HG02885 (cell line): ENCODE measurements around the gene GCNT4.

Source experiments
- ATAC-seq: cut with Tn5 transposase; IDR thresholded peaks from one replicate; pipeline ENCODE4 v1.9.1; 2021; ENCODE audit warnings: mild to moderate bottlenecking; ENCODE audit not compliant: unreplicated experiment, poor library complexity

Gene GCNT4

DNA sequence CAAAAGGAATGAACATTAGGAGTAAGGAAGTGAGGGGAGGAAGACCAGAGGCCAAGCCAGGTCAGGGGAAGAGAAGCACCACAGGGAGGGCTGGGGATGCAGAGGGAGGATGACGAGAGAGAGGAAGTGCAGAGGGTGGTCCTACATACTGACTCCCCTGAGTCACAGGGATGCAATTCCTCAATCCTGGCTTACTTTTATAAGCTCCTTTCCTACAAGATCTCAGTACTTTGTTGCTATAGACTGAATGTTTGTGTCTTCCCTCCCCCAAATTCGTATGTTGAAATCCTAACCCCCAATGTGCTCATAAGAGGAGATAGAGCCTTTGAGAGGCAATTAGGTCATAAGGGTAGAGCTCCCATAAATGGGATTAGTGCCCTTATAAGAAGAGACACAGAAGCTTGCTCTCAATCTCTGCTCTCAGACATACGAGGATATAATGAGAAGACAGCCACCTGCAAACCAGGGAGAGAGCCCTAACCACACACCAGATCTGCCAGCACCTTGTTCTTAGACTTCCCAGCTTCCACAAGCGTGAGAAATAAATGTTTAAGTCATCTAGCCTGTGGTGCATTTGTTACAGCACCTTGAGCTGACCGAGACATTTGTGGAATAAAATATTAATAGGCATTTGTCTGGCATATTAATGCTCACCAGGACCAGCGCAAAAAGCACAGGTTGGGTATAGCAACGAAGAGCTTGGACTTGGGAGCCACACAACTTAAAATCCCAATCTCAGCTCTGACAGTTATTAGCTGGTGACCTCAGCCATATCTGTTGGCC is 33.4 kb downstream of the GCNT4 start:
- ATAC-seq: no peak

DNA sequence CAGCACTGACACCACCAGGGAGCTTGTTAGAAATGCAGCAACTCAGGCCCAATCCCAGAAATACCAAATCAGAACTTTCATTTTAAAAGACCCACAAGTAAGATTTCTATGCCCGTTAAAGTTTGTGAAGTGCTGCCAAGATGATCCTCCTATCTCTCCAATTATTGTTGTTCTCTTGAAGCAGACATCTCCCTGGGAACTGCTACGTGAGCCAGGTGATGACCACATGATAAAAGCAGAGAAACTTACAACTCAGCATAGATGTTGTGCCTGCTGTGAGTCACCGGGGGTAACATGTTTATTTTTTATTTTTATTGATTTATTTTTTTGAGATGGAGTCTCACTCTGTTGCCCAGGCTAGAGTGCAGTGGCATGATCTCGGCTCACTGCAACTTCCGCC is 34.4 kb downstream of the GCNT4 start:
- ATAC-seq: no peak

DNA sequence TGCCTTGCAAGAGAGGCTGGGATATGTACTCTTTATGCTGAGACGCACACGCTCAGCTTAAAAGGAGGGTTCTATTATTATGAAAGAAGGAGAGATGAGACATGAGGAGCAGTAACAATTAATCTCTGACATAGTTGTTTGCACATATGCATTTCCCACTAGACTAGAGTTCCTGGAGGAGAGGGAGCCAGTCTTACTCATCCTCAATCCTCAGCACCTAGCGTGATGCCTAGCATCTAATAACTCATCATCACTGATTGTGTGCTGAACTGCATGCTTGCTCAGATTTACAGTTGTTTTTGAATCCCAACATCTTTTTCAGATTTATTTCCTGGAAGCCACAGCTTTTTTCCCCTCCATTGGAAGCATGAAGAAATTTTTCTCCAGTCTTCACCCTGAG is 35.5 kb downstream of the GCNT4 start:
- no peak for ATAC-seq

DNA sequence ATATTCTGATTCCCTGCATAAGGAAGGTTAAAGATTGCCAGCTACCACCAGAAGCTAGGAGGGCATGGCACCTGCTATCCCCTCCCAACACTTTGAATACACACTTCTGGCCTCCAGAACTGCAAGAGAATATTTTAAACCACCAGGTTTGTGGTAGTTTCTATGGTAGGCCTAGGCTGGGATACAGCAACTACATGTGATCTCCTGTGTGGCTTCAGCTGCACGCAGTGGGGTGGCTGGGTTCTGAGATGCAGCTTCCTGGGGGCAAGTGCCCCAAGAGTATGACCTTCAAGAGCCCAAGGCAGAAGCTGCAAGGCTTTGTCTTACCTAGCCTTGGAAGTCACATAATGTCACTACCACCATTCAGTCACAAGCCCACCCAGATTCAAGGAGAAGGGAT is 39.6 kb downstream of the GCNT4 start:
- ATAC-seq: no peak

DNA sequence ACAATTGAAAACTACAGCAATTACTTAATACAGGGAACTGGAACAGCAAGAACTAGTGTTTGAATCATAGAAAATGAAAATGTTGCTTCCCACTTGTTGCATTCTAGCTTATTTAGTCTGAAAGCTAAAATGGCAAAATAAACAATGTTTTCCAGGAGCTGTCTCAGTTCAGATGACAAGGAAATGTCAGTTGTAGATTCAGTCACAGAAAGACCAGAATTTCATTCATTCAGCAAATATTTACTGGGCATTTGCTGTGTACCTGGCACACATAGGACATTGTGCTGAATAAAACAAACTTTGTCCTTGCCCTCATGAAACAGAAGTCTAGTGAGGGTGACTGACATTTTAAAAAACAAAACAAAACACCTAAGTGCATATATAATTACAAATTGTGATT is 41.5 kb downstream of the GCNT4 start:
- ATAC-seq: no peak

DNA sequence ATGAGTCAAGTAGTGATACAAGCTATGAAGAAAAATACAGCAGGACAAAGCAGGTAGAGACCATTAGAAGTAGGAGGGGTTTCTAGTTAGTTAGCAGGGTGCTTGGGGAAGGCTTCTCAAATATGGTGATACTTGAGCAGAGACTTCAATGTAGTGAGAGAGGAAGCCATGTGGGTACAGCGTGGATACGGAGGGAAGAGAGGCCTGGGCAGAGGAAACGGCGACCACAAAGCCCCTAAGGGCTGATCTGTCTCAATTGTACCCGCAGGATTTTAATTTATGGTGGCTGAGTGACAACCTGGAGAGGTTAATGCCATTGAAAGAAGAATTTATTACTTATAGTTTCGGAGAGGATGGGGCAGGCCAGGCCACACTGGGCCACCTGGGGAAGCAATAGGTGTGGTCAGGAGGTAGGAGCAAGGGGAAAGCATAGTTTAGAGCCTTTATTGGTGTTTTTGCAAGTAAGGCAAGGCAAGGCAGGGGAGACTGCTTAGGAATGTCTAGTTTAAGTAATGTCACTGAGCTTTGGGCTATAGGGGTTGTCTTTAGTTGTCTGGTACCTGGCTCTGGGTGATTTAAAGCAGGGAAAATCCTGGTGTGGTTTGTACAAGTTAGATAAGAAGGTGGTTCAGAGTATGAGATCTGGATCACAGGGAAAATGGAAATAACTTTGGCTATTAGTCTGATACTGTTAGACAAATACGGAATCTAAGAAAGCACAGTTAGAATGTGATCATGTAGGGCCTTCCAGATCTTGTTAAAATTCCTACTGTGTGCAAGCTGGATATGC is 42.6 kb downstream of the GCNT4 start:
- ATAC-seq: no peak

DNA sequence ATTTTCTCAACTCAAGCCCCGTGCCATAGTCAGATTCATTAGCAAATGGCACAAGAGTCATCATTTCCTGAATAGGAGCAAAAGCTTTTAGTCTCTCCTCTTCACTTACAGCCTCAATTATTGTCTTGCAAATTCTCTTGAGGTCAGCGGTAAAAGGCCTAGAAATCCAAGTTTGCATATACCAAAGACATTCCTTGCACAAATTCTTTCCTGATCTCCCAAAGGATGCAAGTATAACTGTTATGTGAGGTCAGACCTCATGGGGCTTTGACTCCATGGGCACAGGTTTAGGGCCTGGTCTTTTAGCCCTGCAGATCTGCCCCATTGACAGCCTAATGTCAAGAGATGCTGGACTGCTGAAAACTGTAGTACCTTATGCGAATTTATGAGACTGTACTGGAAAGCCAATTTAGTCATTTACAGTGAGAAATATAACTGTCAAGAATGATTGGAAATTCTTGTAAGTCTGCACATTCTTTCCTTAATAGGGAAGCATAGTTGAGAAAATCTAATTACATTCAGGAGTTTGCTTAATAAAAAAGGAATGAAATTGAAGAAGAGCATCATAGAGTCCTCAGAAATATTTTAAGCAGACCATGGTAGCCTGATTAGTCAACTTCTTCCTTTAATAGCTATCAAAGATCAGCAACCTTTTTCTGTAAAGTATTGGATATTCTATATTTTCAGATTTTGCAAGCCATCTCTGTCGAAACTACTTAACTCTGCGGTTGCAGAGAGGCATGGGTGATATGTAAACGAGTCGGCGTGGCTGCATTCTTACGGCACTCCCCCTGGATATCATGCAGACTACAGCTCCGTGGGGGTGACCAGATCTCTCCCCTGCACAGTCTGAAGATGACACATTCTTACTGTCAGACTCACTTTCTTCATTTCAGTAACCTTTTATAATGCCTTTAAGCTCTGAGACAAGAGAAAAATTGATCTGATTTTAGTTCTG is 45.2 kb downstream of the GCNT4 start:
- no peak for ATAC-seq

DNA sequence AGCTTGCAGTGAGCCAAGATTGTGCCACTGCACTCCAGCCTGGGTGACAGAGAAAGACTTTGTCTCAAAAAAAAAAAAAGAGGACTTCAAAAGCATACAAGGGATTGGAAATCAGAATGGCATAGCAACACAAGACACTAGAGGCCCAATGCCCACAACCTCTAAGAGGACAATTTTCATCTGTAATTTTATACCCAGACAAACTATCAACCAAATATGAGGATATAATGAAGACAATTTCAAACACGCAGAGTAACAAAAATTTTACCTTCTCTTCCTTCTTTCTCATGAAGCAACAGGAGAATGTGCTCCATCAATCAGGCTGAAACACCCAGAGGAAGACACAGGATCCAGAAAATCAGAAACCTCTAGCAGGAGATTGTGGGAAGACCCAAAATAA is 46.8 kb downstream of the GCNT4 start:
- no peak for ATAC-seq
